Measurements from ENCODE around the gene PCDHGC5.

DNA sequence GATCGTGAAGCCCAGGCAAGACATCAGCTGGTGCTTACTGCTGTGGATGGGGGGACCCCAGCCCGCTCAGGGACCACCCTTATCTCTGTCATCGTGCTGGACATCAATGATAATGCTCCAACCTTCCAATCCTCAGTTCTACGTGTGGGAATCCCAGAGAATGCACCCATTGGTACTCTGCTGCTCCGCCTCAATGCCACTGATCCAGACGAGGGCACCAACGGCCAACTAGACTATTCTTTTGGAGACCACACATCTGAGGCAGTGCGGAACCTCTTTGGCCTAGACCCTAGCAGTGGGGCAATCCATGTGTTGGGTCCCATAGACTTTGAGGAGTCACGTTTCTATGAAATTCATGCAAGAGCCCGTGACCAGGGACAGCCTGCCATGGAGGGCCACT lies 960 bp downstream of the PCDHGC5 start:
- no peak for TF ChIP-seq CTCF (conservative IDR thresholded peaks at IDR 0.05 in 1 of 2, IDR thresholded peaks at IDR 0.05 in 1 of 2; ENCODE audit: low read depth in 1 of 2, low read length in 2 of 2)
- no peak for TF ChIP-seq EZH2 (IDR thresholded peaks at IDR 0.05; ENCODE audit: low read length, missing control alignments)

Data from fibroblast of lung (primary cell).